MM.1S (cell line): ENCODE data around the gene PLXDC2.

Experiments
- DNase-seq: peaks from one replicate; pipeline ENCODE4 v3.0.0-alpha.2; 2015
- H2AFZ ChIP-seq: fragments of 300-600 bp; sonication (generic); 2 replicates; pipeline ENCODE4 v1.6.0; 2016; ENCODE audit warnings: antibody characterized with exemption, low read length
- H3F3A ChIP-seq: fragments of 300-600 bp; sonication (generic); 2 replicates; pipeline ENCODE4 v1.6.1; 2016; ENCODE audit warnings: mild to moderate bottlenecking, antibody characterized with exemption, low read length, moderate library complexity, mixed read lengths; ENCODE audit not compliant: insufficient read depth
- H3K27ac ChIP-seq: fragments of 300-600 bp; sonication (generic); 2 replicates; pipeline ENCODE4 v1.5.1; 2016; ENCODE audit warnings: mild to moderate bottlenecking, low read length
- H3K27me3 ChIP-seq: fragments of 300-600 bp; sonication (generic); replicated peaks from 2 replicates; pipeline ENCODE4 v1.6.0; 2016; ENCODE audit warnings: low read length; ENCODE audit not compliant: insufficient read depth
- H3K36me3 ChIP-seq: fragments of 300-600 bp; sonication (generic); replicated peaks from 2 replicates; pipeline ENCODE4 v1.6.1; 2016; ENCODE audit warnings: mild to moderate bottlenecking, low read length, mixed read lengths; ENCODE audit not compliant: insufficient read depth
- H3K4me1 ChIP-seq: fragments of 300-600 bp; sonication (generic); 2 replicates; pipeline ENCODE4 v1.6.1; 2016; ENCODE audit warnings: low read length, mixed read lengths
- H3K4me2 ChIP-seq: fragments of 300-600 bp; sonication (generic); 2 replicates; pipeline ENCODE4 v1.6.0; 2016; ENCODE audit warnings: low read depth, low read length
- H3K4me3 ChIP-seq: fragments of 300-600 bp; sonication (generic); 2 replicates; pipeline ENCODE4 v1.5.1; 2016; ENCODE audit warnings: low read length, mixed read lengths
- H3K79me2 ChIP-seq: fragments of 300-600 bp; sonication (generic); 2 replicates; pipeline ENCODE4 v1.6.1; 2016; ENCODE audit warnings: mixed run types, low read length, mixed read lengths
- H3K9ac ChIP-seq: fragments of 300-600 bp; sonication (generic); 2 replicates; pipeline ENCODE4 v1.6.1; 2016; ENCODE audit warnings: low read length, mixed read lengths
- H3K9me2 ChIP-seq: fragments of 300-600 bp; sonication (generic); replicated peaks from 2 replicates; pipeline ENCODE4 v1.6.1; 2016; ENCODE audit warnings: mild to moderate bottlenecking, low read length, mixed read lengths; ENCODE audit not compliant: insufficient read depth
- H3K9me3 ChIP-seq: fragments of 300-600 bp; sonication (generic); replicated peaks from 2 replicates; pipeline ENCODE4 v1.6.1; 2016; ENCODE audit warnings: mild to moderate bottlenecking, low read length, mixed read lengths; ENCODE audit not compliant: insufficient read depth
- H4K20me1 ChIP-seq: fragments of 300-600 bp; sonication (generic); 2 replicates; pipeline ENCODE4 v1.6.1; 2016; ENCODE audit warnings: mild to moderate bottlenecking, low read length, moderate library complexity, mixed read lengths; ENCODE audit not compliant: insufficient read depth
- CTCF ChIP-seq: fragments of 300-600 bp; sonication (generic); IDR thresholded peaks from 2 replicates; pipeline ENCODE4 v1.5.1; 2016; ENCODE audit warnings: antibody characterized with exemption, low read length, mixed read lengths
- EZH2 ChIP-seq: fragments of 300-600 bp; sonication (generic); optimal IDR thresholded peaks from 2 replicates; pipeline ENCODE3; 2017; ENCODE audit warnings: low read depth, mild to moderate bottlenecking, antibody characterized with exemption, low read length, mixed read lengths
- EZH2phosphoT487 ChIP-seq: fragments of 300-600 bp; sonication (generic); IDR thresholded peaks from 2 replicates; pipeline ENCODE4 v1.6.1; 2018; ENCODE audit warnings: antibody characterized with exemption, low read length

Gene PLXDC2

GRCh38 chr10:20254078-20254477, 437.8 kb downstream of the PLXDC2 start:
- H2AFZ ChIP-seq: no peak overlapping the region
- H4K20me1 ChIP-seq: no peaks in the 10 kb centered on the region
- no peaks in the 10 kb centered on the region for H3K4me1 ChIP-seq
- no peaks in the 10 kb centered on the region; the same call in 1 of the 2 replicates for H3K9me3 ChIP-seq
- H3K4me2 ChIP-seq: no peak overlapping the region
- TF ChIP-seq EZH2 (no peak), CTCF (no peak), EZH2phosphoT487 (no peak)
- DNase-seq: no peak
- no peak overlapping the region for H3K4me3 ChIP-seq
- H3K27ac ChIP-seq: no peak overlapping the region
- H3F3A ChIP-seq: no peaks in the 10 kb centered on the region
- no peaks in the 10 kb centered on the region for H3K79me2 ChIP-seq
- no peaks in the 10 kb centered on the region for H3K27me3 ChIP-seq
- H3K36me3 ChIP-seq: no peaks in the 10 kb centered on the region
- no peaks in the 10 kb centered on the region for H3K9me2 ChIP-seq
- H3K9ac ChIP-seq: no peak overlapping the region

GRCh38 chr10:20254497-20254896, 438.3 kb downstream of the PLXDC2 start:
- H3K4me1 ChIP-seq: no peaks in the 10 kb centered on the region
- no peak overlapping the region for H3K9ac ChIP-seq
- no peaks in the 10 kb centered on the region for H4K20me1 ChIP-seq
- no peak overlapping the region for H3K4me3 ChIP-seq
- H3K9me3 ChIP-seq: no peaks in the 10 kb centered on the region; the same call in 1 of the 2 replicates
- H3K79me2 ChIP-seq: no peaks in the 10 kb centered on the region
- H3K9me2 ChIP-seq: no peaks in the 10 kb centered on the region
- H3K27ac ChIP-seq: no peak overlapping the region
- H3K36me3 ChIP-seq: no peaks in the 10 kb centered on the region
- no peaks in the 10 kb centered on the region for H3F3A ChIP-seq
- no peak overlapping the region for H2AFZ ChIP-seq
- no peak for DNase-seq
- TF ChIP-seq EZH2phosphoT487: no peak
- no peak for TF ChIP-seq CTCF
- TF ChIP-seq EZH2: no peak
- H3K4me2 ChIP-seq: no peak overlapping the region
- H3K27me3 ChIP-seq: no peaks in the 10 kb centered on the region

GRCh38 chr10:20256969-20257368, 440.7 kb downstream of the PLXDC2 start:
- no peaks in the 10 kb centered on the region; the same call in 1 of the 2 replicates for H3K9me3 ChIP-seq
- no peaks in the 10 kb centered on the region for H3K27me3 ChIP-seq
- no peaks in the 10 kb centered on the region for H3K79me2 ChIP-seq
- H4K20me1 ChIP-seq: no peaks in the 10 kb centered on the region
- H3K9me2 ChIP-seq: no peaks in the 10 kb centered on the region
- no peak overlapping the region for H2AFZ ChIP-seq
- TF ChIP-seq EZH2phosphoT487 (no peak), CTCF (no peak), EZH2 (no peak)
- H3F3A ChIP-seq: no peaks in the 10 kb centered on the region
- H3K4me3 ChIP-seq: no peak overlapping the region
- DNase-seq: no peak
- H3K4me1 ChIP-seq: no peaks in the 10 kb centered on the region
- no peak overlapping the region for H3K4me2 ChIP-seq
- H3K9ac ChIP-seq: no peak overlapping the region
- H3K27ac ChIP-seq: no peak overlapping the region
- no peaks in the 10 kb centered on the region for H3K36me3 ChIP-seq
